SJSA1 (cell line): ENCODE measurements around the gene SIK1. TPM values are rescaled to one million over a fixed set of nuclear protein-coding genes. Genes with fewer than 3 reads are reported as not detected.

Experiments used
- DNase-seq, 2 experiments: peaks; one replicate each; pipeline ENCODE4 v3.0.0-alpha.2; 2015 to 2020; ENCODE audit warnings: low spot score in 2 of 2, low read depth in 1 of 2
- H3K27ac ChIP-seq: fragments of 250-450 bp; sonication (Bioruptor Pico); 2 replicates; pipeline ENCODE4 v1.5.1; 2020; ENCODE audit warnings: mild to moderate bottlenecking, moderate library complexity
- H3K27me3 ChIP-seq: fragments of 250-450 bp; sonication (Bioruptor Pico); replicated peaks from 2 replicates; pipeline ENCODE4 v1.5.1; 2020; ENCODE audit warnings: mild to moderate bottlenecking, moderate library complexity
- H3K36me3 ChIP-seq: fragments of 250-450 bp; sonication (Bioruptor Pico); 2 replicates; pipeline ENCODE4 v1.5.1; 2020; ENCODE audit warnings: mild to moderate bottlenecking
- H3K4me1 ChIP-seq: fragments of 250-450 bp; sonication (Bioruptor Pico); replicated peaks from 2 replicates; pipeline ENCODE4 v1.6.1; 2021; ENCODE audit warnings: mild to moderate bottlenecking
- H3K4me3 ChIP-seq: fragments of 250-450 bp; sonication (Bioruptor Pico); 2 replicates; pipeline ENCODE4 v1.5.1; 2020; ENCODE audit warnings: mild to moderate bottlenecking
- H3K9me3 ChIP-seq: fragments of 250-450 bp; sonication (Bioruptor Pico); replicated peaks from 2 replicates; pipeline ENCODE4 v1.5.1; 2020; ENCODE audit warnings: mild to moderate bottlenecking
- total RNA-seq: library from RNA; depleted of rRNA; stranded (reverse); fragments of >200 nt; shearing (Covaris generic); gene quantifications from 2 replicates; pipeline ENCODE4 v1.2.3, GENCODE V29; 2014; rRNA removed

Gene SIK1
- total RNA-seq, 1 experiment from 2014 or later: 5.3 TPM

GRCh38 chr21:43370888-43371570 lies 55.9 kb downstream of the SIK1 start:
- Histone ChIP-seq H3K27ac (no peak overlapping the region), H3K9me3 (no peaks in the 10 kb centered on the region), H3K27me3 (no peaks in the 10 kb centered on the region), H3K4me3 (no peak overlapping the region), H3K4me1 (peaks cover 7% of the 10 kb centered on the region), H3K36me3 (no peaks in the 10 kb centered on the region)
- no peak for DNase-seq

GRCh38 chr21:43370091-43370658 lies 56.8 kb downstream of the SIK1 start:
- Histone ChIP-seq H3K4me3 (no peak overlapping the region), H3K9me3 (no peaks in the 10 kb centered on the region), H3K27me3 (no peaks in the 10 kb centered on the region), H3K36me3 (no peaks in the 10 kb centered on the region), H3K4me1 (peaks cover 7% of the 10 kb centered on the region), H3K27ac (no peak overlapping the region)
- no peak for DNase-seq

- Histone ChIP-seq H3K4me1 (peaks cover 7% of the 10 kb centered on the region), H3K27ac (no peak overlapping the region), H3K27me3 (no peaks in the 10 kb centered on the region), H3K9me3 (no peaks in the 10 kb centered on the region), H3K36me3 (no peaks in the 10 kb centered on the region), H3K4me3 (no peak overlapping the region)
- no peak for DNase-seq
Measured at GRCh38 chr21:43369596-43370090, 57.3 kb downstream of the SIK1 start.

- H3K4me1 ChIP-seq: peaks cover 7% of the 10 kb centered on the region
- H3K9me3 ChIP-seq: no peaks in the 10 kb centered on the region
- no peak overlapping the region for H3K27ac ChIP-seq
- no peaks in the 10 kb centered on the region for H3K36me3 ChIP-seq
- no peak overlapping the region for H3K4me3 ChIP-seq
- no peaks in the 10 kb centered on the region for H3K27me3 ChIP-seq
- no peak for DNase-seq
Measured at GRCh38 chr21:43369124-43369523, 57.8 kb downstream of the SIK1 start.

GRCh38 chr21:43368685-43369084 lies 58.2 kb downstream of the SIK1 start:
- peaks cover 7% of the 10 kb centered on the region for H3K4me1 ChIP-seq

GRCh38 chr21:43367859-43368258 lies 59.1 kb downstream of the SIK1 start:
- Histone ChIP-seq H3K27me3 (no peaks in the 10 kb centered on the region), H3K4me1 (peaks cover 7% of the 10 kb centered on the region), H3K9me3 (no peaks in the 10 kb centered on the region), H3K36me3 (no peaks in the 10 kb centered on the region), H3K27ac (no peak overlapping the region), H3K4me3 (no peak overlapping the region)
- no peak for DNase-seq

More at GRCh38 chr21:43368685-43369084, 58.2 kb downstream of the SIK1 start:
- Histone ChIP-seq H3K9me3 (no peaks in the 10 kb centered on the region), H3K27me3 (no peaks in the 10 kb centered on the region), H3K36me3 (no peaks in the 10 kb centered on the region), H3K27ac (no peak overlapping the region), H3K4me3 (no peak overlapping the region)
- no peak for DNase-seq

- no peak overlapping the region for H3K4me3 ChIP-seq
- H3K9me3 ChIP-seq: no peaks in the 10 kb centered on the region
- no peaks in the 10 kb centered on the region for H3K36me3 ChIP-seq
- H3K27ac ChIP-seq: no peak overlapping the region
- no peak for DNase-seq
- H3K4me1 ChIP-seq: peaks cover 7% of the 10 kb centered on the region
- H3K27me3 ChIP-seq: no peaks in the 10 kb centered on the region
Measured at GRCh38 chr21:43367296-43367695, 59.6 kb downstream of the SIK1 start.

GRCh38 chr21:43366656-43367055 lies 60.3 kb downstream of the SIK1 start:
- H3K4me1 ChIP-seq: peaks cover 7% of the 10 kb centered on the region
- no peaks in the 10 kb centered on the region for H3K9me3 ChIP-seq
- no peaks in the 10 kb centered on the region for H3K27me3 ChIP-seq
- H3K27ac ChIP-seq: no peak overlapping the region
- DNase-seq: no peak
- no peaks in the 10 kb centered on the region for H3K36me3 ChIP-seq
- no peak overlapping the region for H3K4me3 ChIP-seq

- no peak for DNase-seq
- H3K27me3 ChIP-seq: no peaks in the 10 kb centered on the region
- no peaks in the 10 kb centered on the region for H3K9me3 ChIP-seq
- H3K27ac ChIP-seq: no peak overlapping the region
- peaks cover 7% of the 10 kb centered on the region for H3K4me1 ChIP-seq
- H3K4me3 ChIP-seq: no peak overlapping the region
- H3K36me3 ChIP-seq: no peaks in the 10 kb centered on the region
Measured at GRCh38 chr21:43365611-43366426, 61.1 kb downstream of the SIK1 start.

- H3K27ac ChIP-seq: no peak overlapping the region
- H3K9me3 ChIP-seq: no peaks in the 10 kb centered on the region
- H3K4me3 ChIP-seq: no peak overlapping the region
- H3K36me3 ChIP-seq: no peaks in the 10 kb centered on the region
- DNase-seq: no peak
- peaks cover under 1% of the 10 kb centered on the region for H3K4me1 ChIP-seq
- H3K27me3 ChIP-seq: no peaks in the 10 kb centered on the region
Measured at GRCh38 chr21:43364851-43365424, 62.0 kb downstream of the SIK1 start.

Other genes starting within 250 kb of the SIK1 start
- gene HSF2BP, start 232.4 kb upstream of the SIK1 start, total RNA-seq: 1.6 and 2.8 TPM in 2 replicates
- 35.4 and 37.9 TPM in 2 replicates for gene RRP1B, start 232.4 kb upstream of the SIK1 start, total RNA-seq